B cell (primary cell): Measurements from ENCODE around the gene CTSO.

Experiments used
- CTCF ChIP-seq: fragments of 200-600 bp; IDR thresholded peaks from one replicate; pipeline ENCODE4 v1.8.0; 2022; ENCODE audit warnings: antibody characterized with exemption, mild to moderate bottlenecking
- EZH2 ChIP-seq: IDR thresholded peaks from 2 replicates; pipeline ENCODE4 v1.6.1; 2012; ENCODE audit warnings: borderline replicate concordance, low read depth, mild to moderate bottlenecking, moderate library complexity, low read length; ENCODE audit not compliant: insufficient read depth, poor library complexity, severe bottlenecking

GRCh38 chr4:155907556-155907955 is 46.1 kb downstream of the CTSO start:
- TF ChIP-seq CTCF (no peak), EZH2 (no peak)
